ENCODE measurements around the gene PFN4.
"Not testable (repeated sequence)": the region's sequence is repeated elsewhere in the genome, so short reads cannot be mapped to it uniquely, and the experiment has no call there.

Gene PFN4, protein sequence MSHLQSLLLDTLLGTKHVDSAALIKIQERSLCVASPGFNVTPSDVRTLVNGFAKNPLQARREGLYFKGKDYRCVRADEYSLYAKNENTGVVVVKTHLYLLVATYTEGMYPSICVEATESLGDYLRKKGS

DNA sequence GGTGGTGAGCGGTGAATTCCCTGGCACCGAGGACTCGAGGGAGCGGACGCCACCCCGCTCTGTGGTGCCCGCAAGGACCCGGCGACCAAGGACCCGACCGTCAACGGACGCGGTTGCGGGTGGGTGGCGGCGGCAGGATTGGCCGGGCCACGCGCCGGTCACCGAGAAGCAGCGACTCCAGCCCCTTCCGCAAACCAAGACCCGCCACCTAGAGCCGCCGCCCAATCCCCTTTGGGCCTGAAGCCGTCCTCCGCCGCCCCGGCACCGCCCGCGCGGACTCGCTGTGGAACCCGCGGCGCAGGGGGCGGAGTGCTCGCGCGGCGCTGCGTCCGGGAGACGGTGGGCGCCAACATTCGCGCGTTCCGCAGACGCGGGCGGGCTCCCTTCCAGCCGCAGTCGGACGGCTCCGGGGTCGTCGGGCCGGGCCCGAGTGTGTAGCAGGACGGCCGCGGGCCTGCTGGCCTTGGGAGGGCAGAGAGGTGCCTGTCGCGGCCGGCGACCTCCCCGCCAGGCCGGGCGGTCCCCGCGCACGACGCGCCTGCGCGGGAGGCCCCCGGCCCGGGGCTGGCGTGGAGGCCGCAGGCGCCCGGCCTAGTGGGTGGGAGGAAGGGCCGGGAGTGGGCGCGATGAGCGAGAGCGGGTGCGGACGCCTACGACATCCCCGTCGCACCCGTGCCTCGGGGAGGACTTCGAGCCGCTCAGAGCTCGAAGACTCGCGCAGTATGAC is at the start of gene PFN4, which contains the start of gene FAM228B:
Gene PFN4, minus strand, starts transcription at position 140 of the 727 bp plus-strand sequence. CDS start 799 bp downstream, outside the sequence.
Gene FAM228B, plus strand, starts transcription at position 275 of the 727 bp plus-strand sequence. CDS start 893 bp downstream, outside the sequence.
- peak; percentile 67 for DNase-seq

DNA sequence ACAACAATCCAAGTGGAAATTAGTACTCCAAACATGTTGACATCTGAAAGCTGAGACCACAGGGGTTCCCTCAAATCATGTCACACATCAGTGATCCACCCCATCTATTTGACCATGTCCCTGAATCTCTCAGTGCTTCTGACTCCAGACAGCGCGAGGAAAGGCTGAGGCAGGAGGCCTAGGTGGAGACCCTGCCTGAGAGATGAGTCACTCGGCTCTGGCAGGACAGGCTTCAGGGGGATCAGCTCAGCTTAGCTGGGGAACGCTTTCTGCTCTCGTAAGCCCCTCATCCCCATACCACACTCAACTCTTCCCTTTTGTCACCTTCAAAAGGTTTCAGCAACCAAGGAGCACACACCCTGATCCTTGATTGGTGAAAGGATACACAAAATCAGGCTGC is 45.9 kb upstream of the PFN4 start:
- DNase-seq, result no peak

DNA sequence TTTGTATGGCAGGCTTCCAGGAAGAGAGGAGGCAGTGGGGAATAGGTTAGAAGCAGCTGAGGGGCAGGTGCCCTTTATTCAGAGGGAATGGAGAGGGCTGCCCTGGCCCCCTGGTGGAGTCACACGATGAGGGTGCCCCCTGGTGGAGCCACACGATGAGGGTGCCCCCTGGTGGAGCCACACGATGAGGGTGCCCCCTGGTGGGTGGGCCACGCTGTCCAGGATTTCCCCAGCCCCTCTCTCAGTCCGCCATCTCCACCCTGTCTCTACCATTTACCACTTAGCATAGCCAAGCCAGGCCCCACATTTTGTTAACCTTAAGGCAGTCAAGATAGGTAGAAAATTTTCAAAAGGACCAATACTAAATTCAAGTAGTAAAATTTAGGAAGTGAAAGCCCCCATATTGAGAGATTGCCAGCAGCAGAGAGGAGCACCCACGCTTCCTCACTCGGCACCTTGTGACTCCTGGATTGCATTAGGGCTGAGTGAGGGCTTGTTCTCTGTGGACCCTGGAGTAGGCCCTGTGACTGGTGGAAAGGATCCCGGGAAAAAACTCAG is 41.4 kb upstream of the PFN4 start:
- peak; percentile 34 for DNase-seq

DNA sequence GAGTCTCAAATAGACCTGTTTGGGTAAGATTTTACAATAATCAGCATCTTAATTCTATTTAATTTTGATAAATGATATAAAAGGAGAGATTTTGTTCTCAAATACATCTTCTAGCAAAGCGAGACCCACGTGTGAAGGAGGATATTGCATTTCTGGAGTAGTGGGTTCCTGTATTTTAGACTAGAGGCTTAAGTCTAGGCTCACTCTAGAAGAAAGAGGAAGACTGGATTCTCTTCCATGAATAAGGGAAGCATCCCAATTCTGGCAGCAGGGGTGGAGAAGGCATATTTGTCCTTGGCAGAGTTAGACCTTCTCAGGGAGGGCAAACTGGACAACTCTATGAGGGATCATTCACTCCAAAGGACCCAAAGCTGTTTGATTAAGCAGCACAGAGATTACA is 40.5 kb upstream of the PFN4 start:
- no peak for DNase-seq

DNA sequence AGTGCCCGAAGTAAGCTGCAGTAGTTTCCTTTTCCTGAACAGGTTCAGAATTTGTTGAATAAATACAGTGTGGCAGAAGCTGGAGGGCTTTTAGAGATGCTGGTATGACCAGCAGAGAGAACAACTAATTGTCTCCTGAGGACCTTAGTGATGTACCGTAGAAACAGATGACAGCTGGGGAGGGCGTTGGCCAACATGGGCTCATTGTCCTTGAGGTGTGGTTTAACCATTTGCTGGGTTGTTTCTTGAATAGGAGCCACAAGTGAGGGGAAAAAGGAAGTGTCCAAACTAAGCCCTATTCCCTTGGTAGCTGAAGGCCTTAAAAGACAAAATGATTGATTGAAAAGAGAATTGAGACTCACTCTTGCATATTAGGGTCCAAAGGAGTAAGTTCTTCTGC is 40.1 kb upstream of the PFN4 start:
- no peak for DNase-seq

DNA sequence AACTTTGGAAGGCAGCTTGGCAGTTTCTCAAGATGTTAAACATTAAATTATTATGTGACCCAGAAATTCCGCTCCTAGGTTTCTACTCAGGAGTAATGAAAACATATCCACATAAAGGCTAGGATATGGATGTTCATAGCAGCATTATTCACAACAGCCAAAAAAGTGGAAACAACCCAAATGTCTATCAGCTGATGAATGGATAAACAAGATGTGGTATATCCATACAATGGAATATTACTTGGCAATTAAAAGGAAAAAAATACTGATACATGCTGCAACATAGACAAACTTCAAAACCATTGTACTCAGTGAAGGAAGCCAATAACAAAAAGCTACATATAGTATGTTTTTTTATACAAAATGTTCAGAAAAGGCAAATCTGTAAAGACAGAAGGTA is 39.4 kb upstream of the PFN4 start:
- DNase-seq, result no peak

DNA sequence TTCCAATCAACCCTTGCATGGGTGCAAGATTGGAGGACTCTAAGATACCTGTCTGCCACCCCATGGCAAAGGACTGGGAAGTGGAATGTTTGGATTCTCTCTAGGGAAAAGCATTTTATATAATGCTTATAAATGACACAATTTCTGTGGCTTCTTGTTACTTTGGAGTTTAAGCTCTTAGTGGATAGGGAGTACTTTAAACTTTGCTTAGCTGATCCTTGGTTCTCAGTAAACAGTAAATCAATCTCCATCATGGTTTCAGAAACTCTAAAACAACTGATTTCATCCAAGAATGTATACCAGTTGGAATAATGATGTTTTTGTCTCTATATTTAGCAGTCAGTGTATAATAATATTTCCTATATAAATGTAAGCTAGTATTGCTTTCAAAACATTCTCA is 37.6 kb upstream of the PFN4 start:
- DNase-seq, result no peak

DNA sequence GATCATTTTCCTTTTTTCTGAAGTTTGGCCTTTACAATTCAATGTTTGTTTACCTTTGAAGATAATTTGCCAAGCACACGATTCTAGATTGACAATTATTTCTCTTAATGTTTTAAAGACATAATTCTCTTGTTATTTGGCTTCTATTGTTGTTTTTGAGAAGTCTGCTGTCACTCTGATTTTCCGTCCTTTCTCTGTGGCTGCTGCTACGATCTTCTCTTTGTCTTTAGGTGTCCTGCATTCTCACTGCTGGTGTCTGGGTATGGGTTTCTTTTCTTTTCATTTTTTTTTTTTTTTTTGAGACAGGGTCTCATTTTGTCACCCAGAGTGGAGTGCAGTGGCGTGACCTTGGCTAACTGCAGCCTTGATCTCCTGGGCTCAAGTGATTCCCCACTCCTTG is 36.6 kb upstream of the PFN4 start:
- no peak for DNase-seq

DNA sequence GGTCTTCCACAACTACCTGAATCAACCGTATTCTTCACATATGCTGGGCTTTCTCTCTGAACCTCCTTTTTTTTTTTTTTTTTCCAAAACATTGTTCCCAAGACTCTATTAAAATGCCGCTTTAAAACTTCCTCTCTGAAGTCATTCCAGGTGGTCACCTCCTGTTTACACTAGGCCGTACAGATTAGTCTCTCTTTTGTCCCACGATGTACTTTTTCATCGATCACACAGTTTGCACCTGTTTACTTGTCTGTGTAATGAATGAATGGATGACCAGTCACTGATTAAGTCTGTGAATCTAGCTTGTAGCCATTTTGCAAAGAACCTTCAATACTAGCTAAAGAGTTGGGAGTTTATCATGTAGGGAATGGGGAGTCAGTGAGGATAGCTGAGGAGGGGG is 35.0 kb upstream of the PFN4 start:
- DNase-seq, result no peak

DNA sequence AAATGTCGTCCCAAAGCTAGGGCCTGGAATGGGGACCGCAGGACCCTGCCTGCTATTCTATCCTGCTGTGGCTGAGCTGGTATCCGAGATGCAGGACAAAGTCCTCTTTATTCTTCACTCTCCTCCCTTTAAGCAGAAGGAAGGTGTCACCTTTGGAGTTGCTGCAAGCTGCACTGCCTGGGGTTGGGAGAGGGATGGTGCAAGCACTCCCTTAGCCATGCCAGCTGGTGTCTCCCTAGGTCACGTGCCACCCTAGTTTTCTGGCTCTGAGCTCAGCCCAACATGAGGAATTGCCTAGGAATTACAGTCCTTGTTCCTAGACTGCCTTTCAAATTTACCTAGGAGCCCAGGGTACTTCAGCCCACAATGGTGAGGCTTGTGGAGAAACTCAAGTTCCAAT is 30.3 kb upstream of the PFN4 start:
- no peak for DNase-seq

DNA sequence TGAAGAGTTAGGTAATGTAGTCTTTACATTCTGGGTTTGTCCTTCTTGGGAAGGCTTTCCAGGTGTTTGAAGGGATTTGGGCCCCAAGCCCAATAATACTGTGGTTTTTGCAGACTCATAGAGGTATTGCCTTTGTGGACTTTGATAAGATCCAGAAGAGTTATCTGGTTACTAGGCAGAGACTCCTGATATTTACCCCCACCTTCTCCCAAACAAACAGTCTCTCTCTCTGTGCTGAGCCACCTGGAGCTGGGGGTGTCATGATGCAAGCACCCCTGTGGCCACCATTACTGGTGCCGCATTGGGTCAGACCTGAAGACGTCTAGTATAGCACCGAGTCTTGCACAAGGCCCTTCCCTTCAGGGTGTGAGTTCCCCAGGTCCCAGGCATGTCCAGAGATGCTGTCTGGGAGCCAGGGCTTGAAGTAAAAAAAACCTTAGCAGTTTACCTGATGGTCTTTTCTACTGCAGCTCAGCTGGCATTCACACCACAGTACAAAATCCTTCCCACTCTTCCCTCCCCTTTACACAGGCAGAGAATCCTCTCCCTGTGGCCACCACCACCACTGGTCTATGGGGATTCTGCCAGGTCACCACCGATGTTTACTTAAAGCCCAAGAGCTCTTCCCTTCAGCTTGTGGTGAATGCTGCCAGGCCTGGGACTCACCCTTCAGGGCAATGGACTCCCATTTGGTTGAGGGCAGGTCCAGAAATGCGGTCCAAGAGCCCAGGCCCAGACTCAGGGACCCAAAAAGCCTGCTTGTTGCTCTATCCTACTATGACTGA is 29.5 kb upstream of the PFN4 start:
- DNase-seq, result no peak

DNA sequence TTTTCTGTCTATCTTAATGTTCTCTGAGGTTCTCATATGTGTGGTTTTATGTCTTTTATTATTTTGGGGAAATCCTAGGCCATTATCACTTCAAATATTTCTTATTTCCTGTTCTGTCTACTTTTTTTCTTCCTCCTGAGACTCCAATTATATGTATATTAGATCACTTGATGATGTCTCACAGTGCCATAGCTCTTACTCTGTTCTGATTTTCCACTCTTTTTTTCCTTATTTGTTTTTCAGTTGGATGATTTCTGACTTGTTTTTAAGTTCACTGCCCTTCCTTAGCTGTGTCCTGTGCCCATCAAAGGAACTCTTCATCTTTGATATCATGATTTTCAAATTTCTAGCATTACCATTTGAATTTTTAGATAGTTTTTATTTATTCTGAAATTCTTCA is 24.2 kb upstream of the PFN4 start:
- DNase-seq, result no peak

DNA sequence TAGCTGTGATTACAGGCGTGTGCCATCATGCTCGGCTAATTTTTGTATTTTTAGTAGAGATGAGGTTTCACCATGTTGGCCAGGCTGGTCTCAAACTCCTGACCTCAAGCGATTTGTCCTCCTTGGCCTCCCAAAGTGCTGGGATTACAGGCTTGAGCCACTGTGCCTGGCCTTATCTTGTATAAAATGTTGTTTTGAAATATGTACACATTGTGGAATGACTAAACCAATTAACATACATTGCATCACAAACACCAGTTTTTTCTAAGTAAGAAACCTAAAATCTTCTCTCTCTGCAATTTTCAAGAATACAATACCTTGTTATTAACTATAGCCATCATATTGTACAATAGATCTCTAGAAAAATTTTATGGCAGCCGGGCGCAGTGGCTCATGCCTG is 17.2 kb upstream of the PFN4 start:
- not testable (repeated sequence) for DNase-seq

DNA sequence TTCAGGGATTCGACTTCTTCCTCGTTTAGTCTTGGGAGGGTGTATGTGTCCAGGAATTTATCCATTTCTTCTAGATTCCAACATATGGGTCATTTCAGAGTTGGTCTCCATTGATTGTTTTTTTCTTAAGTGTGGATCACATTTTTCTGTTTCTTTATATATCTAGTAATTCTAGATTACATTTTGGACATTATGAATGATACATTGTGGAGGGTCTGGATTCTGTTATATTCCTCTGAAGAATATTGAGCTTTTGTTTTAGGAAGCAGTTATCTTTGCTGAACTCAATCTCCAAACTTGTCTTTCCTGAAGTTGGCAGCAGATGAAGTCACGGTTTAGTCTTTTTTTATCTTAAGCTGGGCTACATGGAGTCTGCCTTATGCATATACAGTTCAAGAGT is 9.4 kb upstream of the PFN4 start:
- no peak for DNase-seq

DNA sequence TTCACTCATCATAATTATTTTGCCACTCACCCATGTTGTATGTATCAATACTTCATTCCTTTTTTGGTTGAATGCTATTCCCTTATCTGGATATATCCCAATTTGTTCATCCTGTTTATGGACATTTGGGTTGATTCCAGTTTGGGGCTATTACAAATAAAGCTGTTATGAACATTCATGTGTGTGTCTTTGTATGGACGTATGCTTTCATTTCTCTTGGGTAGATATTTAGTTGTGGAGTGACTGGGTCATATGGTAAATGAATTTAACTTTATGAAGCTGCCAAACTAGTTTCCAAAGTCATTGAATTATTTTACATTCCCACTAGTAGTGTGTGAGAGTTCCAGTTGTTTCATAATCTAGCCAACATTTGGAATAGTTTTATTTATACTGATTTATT is 2.8 kb upstream of the PFN4 start:
- no peak for DNase-seq

DNA sequence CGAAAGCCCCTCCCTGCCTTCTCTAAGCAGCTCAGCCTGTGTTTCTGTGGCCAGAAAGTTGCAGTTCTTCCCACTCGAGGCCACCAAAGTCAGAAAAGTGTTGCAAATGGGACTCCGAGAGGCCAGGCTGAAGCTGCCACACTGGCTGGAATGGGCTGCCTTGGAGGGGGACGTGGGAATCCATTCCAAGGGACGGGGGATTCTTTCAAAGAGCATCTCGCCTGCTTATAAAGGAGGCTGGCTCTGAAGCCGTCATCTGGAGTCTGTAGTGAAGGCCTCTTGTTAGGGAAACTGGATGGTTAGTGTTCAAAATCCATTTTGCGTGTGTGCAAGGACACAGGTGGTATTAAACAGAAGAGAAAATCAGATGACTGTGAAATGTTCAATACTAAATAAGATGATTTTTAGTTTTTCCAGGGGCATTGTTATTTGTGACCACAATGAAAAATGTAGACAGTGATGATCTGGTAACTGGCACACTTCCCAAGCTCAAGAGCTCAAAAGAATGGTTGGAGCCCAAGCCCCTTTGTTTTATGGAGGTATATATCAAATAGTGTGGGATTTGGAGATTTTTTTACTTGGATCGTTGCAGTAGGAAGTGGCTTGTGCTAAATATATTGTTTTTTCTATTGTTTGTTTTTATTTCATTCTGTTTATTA is 917 bp upstream of the PFN4 start:
- DNase-seq, result no peak

DNA sequence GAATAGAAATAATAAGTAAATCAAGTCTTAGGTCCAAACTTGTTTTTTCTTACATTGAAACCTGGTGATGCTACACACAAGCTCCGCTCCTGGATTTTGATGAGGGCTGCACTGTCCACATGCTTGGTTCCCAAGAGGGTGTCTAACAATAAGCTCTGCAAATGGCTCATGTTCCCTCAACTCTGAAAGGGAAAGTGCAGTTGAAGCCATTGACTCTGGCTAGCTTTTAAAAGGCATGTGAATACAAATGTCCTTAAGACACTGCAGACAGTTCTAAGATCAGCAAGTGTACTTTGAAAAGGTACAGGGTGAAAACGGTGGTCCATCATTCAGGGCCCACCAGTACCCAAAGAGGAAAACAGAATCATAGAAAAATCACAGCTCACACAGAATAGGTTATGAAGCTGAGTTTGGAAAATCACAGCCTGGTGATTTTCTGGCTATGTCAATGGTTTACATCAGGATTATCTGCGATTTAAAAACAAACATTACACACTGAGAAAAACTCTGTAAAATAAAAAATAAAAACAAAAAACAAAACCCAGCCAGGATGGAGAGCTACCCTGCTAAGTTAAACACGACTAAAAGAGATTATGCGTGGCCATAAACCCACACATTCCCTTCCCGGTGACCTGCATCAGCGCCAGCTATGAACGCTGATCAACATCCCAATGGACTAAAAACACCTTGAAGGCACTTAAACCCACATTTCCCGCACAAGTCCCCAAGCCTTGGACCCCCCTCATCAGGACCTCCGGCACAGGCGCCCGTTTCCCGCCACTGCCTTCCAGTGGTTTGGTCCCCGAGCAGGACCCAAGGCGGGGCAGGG is 554 bp downstream of the PFN4 start:
- DNase-seq, result no peak

DNA sequence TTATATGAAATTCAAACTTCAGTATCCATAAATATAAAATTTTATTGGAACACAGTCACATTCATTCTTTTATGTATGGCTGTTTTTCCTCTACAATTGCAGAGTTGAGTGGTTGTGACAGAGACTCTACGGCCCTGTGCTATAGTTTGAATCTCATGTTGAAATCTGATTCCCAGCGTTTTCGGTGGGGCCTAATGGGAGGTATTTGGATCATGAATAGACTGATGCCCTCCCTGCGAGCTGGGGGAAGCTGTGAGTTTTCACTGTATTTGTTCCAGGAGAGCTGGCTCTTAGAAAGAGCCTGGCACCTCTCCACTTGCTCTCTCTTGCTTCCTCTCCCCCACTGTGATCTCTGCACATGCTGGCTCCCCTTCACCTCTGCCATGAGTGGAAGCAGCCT is 1.7 kb downstream of the PFN4 start:
- no peak for DNase-seq

DNA sequence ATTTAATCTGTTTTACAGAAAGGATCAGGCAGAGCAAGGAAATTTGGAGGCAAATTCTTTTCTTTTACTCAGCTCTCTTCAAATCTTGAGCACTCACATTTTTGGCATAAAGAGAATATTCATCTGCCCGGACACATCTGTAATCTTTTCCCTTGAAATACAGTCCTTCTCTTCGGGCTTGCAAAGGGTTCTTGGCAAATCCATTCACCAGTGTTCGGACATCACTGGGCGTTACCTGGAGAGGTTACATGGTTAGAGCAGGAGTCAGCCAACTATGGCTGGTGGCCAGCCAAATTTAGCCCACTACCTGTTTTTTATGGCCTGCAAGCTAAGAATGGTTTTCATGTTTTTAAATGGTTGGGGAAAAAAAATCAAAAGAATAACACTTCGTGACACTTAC is 2.1 kb downstream of the PFN4 start:
- no peak for DNase-seq

DNA sequence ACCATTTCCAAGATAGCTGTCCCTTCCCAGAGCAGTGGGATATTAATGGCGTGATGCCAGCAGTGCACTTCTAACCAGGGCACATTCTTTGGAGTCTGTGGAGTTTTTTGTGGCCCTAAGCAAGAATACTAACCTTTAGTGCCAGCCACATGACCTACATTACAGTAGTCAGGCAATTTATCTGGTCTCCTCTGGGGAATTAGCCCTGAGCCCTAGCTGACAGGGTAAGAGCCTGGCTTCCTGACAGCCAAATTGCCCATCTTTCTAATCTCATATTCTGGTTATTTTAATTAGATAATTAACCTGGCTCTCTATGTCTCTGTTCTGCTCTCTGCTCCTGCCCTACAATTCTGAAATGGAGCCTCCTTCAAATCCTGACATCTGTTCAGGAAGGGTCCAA is 5.2 kb downstream of the PFN4 start:
- DNase-seq, result no peak

DNA sequence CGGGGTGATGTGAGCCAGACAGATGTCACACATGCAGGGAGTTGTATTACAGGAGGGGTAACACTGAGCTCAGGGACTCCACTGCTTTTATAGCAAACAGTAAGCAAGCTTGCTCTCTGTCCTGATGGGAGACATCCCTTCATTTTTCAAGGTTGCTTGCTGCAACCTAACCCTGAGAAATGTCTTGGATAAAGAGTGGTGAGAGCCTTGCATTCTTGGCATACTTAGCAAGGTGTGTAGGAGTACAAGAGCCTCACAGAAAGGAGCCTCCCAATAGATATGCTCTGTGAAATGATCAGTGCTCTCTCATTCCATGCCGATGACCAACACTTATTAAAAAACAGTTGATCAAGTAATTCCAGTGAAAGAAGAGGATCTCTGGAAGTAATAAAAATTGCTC is 8.1 kb downstream of the PFN4 start:
- no peak for DNase-seq

DNA sequence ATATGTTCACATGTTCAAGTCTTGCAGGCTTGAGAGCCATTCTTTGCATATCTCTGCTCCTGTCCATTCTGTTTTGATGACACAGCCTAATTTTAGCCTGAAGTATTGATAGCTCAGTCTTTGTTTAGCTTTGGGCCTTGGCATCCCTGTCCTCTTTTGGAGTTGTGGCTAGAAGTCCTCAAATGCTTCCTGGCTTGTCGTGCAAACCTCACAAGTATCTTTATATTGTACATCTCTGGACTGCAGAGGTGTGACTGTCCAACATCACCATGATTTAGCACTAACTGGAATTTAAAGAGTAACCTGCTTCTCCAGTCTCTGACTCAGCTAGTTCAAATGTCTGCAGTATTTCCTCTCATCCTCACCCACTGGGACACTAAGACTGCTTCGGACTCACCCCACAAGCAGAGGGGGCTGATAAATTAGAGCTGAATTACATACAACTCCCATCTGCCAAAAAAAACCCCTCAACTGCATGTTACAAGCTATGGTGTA is 11.7 kb downstream of the PFN4 start:
- no peak for DNase-seq

Data from activated CD4-positive, CD25-positive, alpha-beta regulatory T cell treated with anti-CD3 and anti-CD28 coated beads, Interleukin-2, amount 50 U/mL, for 72 hours (primary cell).